C4-2B (cell line): ENCODE results near the gene SRRM3.

Experiments
- H3K27ac ChIP-seq: fragments of 450-650 bp; 2 replicates; pipeline ENCODE4 v1.5.1; 2017
- CTCF ChIP-seq: fragments of 450-650 bp; conservative IDR thresholded peaks from 2 replicates; pipeline ENCODE4 v1.5.1; 2017; ENCODE audit warnings: mild to moderate bottlenecking
- ZFX ChIP-seq: fragments of 450-650 bp; IDR thresholded peaks from 2 replicates; pipeline ENCODE4 v1.6.1; 2017

Gene SRRM3

GRCh38 chr7:76315364-76315763, 113.7 kb downstream of the SRRM3 start:
- TF ChIP-seq CTCF = no peak
- no peak overlapping the region for H3K27ac ChIP-seq

GRCh38 chr7:76316984-76317781, 115.5 kb downstream of the SRRM3 start:
- peak overlapping the region; percentile 93 for H3K27ac ChIP-seq
- no peak for TF ChIP-seq ZFX
- no peak for TF ChIP-seq CTCF

- peak overlapping the region; percentile 93 for H3K27ac ChIP-seq
- TF ChIP-seq CTCF = no peak
- TF ChIP-seq ZFX = no peak
Observed at GRCh38 chr7:76317782-76318487, 116.2 kb downstream of the SRRM3 start.

GRCh38 chr7:76318488-76319353, 117.0 kb downstream of the SRRM3 start:
- TF ChIP-seq ZFX = no peak
- no peak; the same call in 1 of the 2 replicates for TF ChIP-seq CTCF
- H3K27ac ChIP-seq = peak overlapping the region; percentile 93

- H3K27ac ChIP-seq = no peak overlapping the region
- TF ChIP-seq CTCF = no peak
- TF ChIP-seq ZFX = no peak
Observed at GRCh38 chr7:76325092-76325491, 123.4 kb downstream of the SRRM3 start.

- no peak for TF ChIP-seq CTCF
- no peak for TF ChIP-seq ZFX
Observed at GRCh38 chr7:76325811-76326210, 124.1 kb downstream of the SRRM3 start.

More at GRCh38 chr7:76325811-76326210, 124.1 kb downstream of the SRRM3 start:
- no peak overlapping the region for H3K27ac ChIP-seq
